GM23338 (cell line): ENCODE data around the gene THADA. TPM values are rescaled to one million over a fixed set of nuclear protein-coding genes. Genes with fewer than 3 reads are reported as not detected.

Experiments
- ATAC-seq: fragments of 200-7000 bp; cut with Tn5 transposase; 3 replicates; pipeline ENCODE4 v1.9.1; 2020
- DNase-seq: peaks from one replicate; pipeline ENCODE4 v3.0.0-alpha.2; 2015; ENCODE audit warnings: low spot score
- H2AFZ ChIP-seq: fragments of 200-600 bp; sonication (generic); 2 replicates; pipeline ENCODE4 v1.8.0; 2016; ENCODE audit warnings: antibody characterized with exemption, mild to moderate bottlenecking, moderate library complexity
- H3F3A ChIP-seq: fragments of 200-600 bp; sonication (generic); replicated peaks from 2 replicates; pipeline ENCODE4 v1.8.0; 2017; ENCODE audit warnings: antibody characterized with exemption, mixed run types, low read depth
- H3K27ac ChIP-seq: fragments of 200-600 bp; sonication (generic); 2 replicates; pipeline ENCODE4 v1.6.1; 2016; ENCODE audit warnings: low read depth
- H3K27me3 ChIP-seq: fragments of 200-600 bp; sonication (generic); 2 replicates; pipeline ENCODE4 v1.8.0; 2016; ENCODE audit warnings: mild to moderate bottlenecking, mixed run types, moderate library complexity; ENCODE audit not compliant: insufficient read depth
- H3K36me3 ChIP-seq: fragments of 200-600 bp; sonication (generic); 2 replicates; pipeline ENCODE4 v1.8.0; 2016; ENCODE audit warnings: mild to moderate bottlenecking; ENCODE audit not compliant: insufficient read depth
- H3K4me1 ChIP-seq: fragments of 200-600 bp; sonication (generic); 2 replicates; pipeline ENCODE4 v1.8.0; 2016; ENCODE audit warnings: mild to moderate bottlenecking, moderate library complexity; ENCODE audit not compliant: insufficient read depth
- H3K4me2 ChIP-seq: fragments of 200-600 bp; sonication (generic); 2 replicates; pipeline ENCODE4 v1.7.1; 2017; ENCODE audit warnings: mixed run types
- H3K4me3 ChIP-seq: fragments of 200-600 bp; sonication (generic); 2 replicates; pipeline ENCODE4 v1.6.1; 2016; ENCODE audit warnings: mixed run types
- H3K79me2 ChIP-seq: fragments of 200-600 bp; sonication (generic); replicated peaks from 2 replicates; pipeline ENCODE4 v1.8.0; 2017; ENCODE audit warnings: mild to moderate bottlenecking; ENCODE audit not compliant: insufficient read depth
- H3K9me2 ChIP-seq: fragments of 200-600 bp; sonication (generic); 2 replicates; pipeline ENCODE4 v1.8.0; 2017; ENCODE audit not compliant: insufficient read depth
- H4K20me1 ChIP-seq: fragments of 200-600 bp; sonication (generic); replicated peaks from 2 replicates; pipeline ENCODE4 v1.8.0; 2017; ENCODE audit warnings: mild to moderate bottlenecking; ENCODE audit not compliant: insufficient read depth
- H3K27ac Mint-ChIP-seq: 2 replicates; pipeline ENCODE4 v1.8.0; 2020; ENCODE audit warnings: inconsistent platforms, mild to moderate bottlenecking, moderate library complexity, mixed read lengths
- H3K27me3 Mint-ChIP-seq: 3 replicates; pipeline ENCODE4 v1.8.0; 2022; ENCODE audit warnings: low read depth, mild to moderate bottlenecking, moderate library complexity, mixed read lengths, inconsistent platforms; ENCODE audit not compliant: insufficient read depth, poor library complexity
- H3K36me3 Mint-ChIP-seq: 3 replicates; pipeline ENCODE4 v1.8.0; 2021; ENCODE audit warnings: low read depth, mild to moderate bottlenecking, inconsistent platforms, moderate library complexity, mixed read lengths
- H3K4me1 Mint-ChIP-seq: 3 replicates; pipeline ENCODE4 v1.8.0; 2020; ENCODE audit warnings: mild to moderate bottlenecking, inconsistent platforms, mixed read lengths
- H3K4me3 Mint-ChIP-seq: 3 replicates; pipeline ENCODE4 v1.8.0; 2021; ENCODE audit warnings: moderate library complexity, mild to moderate bottlenecking, inconsistent platforms, mixed read lengths
- H3K9me3 Mint-ChIP-seq: 3 replicates; pipeline ENCODE4 v1.8.0; 2020; ENCODE audit warnings: moderate library complexity, mild to moderate bottlenecking, inconsistent platforms, mixed read lengths
- EZH2phosphoT487 ChIP-seq: fragments of 200-600 bp; sonication (generic); IDR thresholded peaks from one replicate; pipeline ENCODE4 v1.8.1; 2018; ENCODE audit warnings: antibody characterized with exemption; ENCODE audit not compliant: unreplicated experiment
- NANOG ChIP-seq: IDR thresholded peaks from 2 replicates; pipeline ENCODE4 v1.6.1; 2016; ENCODE audit warnings: antibody characterized with exemption, borderline replicate concordance
- POLR2AphosphoS5 ChIP-seq: IDR thresholded peaks from 2 replicates; pipeline ENCODE4 v1.6.1; 2016; ENCODE audit warnings: antibody characterized with exemption, low read depth
- polyA plus RNA-seq: library from polyadenylated mRNA; unstranded; fragments of >200 nt; fragmentation: Nextera tagmentation; extraction: Ambion mirVana; gene quantifications from 2 replicates; pipeline ENCODE4 v1.2.1, GENCODE V29; 2016
- total RNA-seq: library from RNA; depleted of rRNA; stranded (reverse); fragments of >200 nt; shearing (Covaris generic); gene quantifications from 2 replicates; pipeline ENCODE4 v1.2.3, GENCODE V29; 2014
- TF ChIP-seq, protein P1 (sequence below): IDR thresholded peaks from one replicate; pipeline ENCODE4 v1.6.1; 2018; ENCODE audit warnings: antibody characterized with exemption; ENCODE audit not compliant: unreplicated experiment
- TF ChIP-seq, protein P2 (sequence below): fragments of 250-450 bp; sonication (Bioruptor Pico); IDR thresholded peaks from 2 replicates; pipeline ENCODE4 v1.5.0; 2020; ENCODE audit warnings: mild to moderate bottlenecking, moderate library complexity

Gene THADA
- total and polyA plus RNA-seq, 2 experiments from 2014 or later: 17.0 to 30.7 TPM

DNA sequence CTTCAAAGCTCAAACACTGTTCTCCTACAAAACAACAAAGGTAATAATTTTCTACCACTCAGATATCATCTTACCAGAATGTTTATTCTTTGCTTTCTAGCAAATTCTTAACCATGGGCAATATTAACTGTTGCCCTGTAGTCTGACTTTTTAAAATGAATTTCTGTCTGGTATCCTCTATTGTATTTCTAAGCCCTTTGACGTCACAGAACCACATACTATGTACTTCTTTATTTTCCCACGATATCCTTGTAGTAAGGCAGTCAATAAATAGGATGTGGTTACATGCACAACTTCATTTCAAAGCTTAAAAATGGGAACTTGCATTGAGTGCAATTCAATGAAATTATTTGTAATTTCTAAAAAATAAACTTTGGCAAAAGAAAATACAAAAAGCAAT lies 58.7 kb downstream of the THADA start:
- Mint-ChIP-seq H3K36me3 (peaks cover 7% of the 10 kb centered on the region; the same call in 2 of the 3 replicates), H3K27ac (no peak overlapping the region), H3K4me3 (no peak overlapping the region), H3K27me3 (no peaks in the 10 kb centered on the region), H3K9me3 (no peaks in the 10 kb centered on the region), H3K4me1 (no peaks in the 10 kb centered on the region)
- Histone ChIP-seq H3K4me3 (no peak overlapping the region), H3K4me2 (no peak overlapping the region), H3K27me3 (no peaks in the 10 kb centered on the region), H3K27ac (no peak overlapping the region), H3K36me3 (no peaks in the 10 kb centered on the region; the same call in 1 of the 2 replicates), H3K9me2 (no peaks in the 10 kb centered on the region), H3F3A (no peaks in the 10 kb centered on the region), H3K4me1 (no peaks in the 10 kb centered on the region), H4K20me1 (no peaks in the 10 kb centered on the region), H2AFZ (no peak overlapping the region), H3K79me2 (no peaks in the 10 kb centered on the region)
- TF ChIP-seq, protein P1, sequence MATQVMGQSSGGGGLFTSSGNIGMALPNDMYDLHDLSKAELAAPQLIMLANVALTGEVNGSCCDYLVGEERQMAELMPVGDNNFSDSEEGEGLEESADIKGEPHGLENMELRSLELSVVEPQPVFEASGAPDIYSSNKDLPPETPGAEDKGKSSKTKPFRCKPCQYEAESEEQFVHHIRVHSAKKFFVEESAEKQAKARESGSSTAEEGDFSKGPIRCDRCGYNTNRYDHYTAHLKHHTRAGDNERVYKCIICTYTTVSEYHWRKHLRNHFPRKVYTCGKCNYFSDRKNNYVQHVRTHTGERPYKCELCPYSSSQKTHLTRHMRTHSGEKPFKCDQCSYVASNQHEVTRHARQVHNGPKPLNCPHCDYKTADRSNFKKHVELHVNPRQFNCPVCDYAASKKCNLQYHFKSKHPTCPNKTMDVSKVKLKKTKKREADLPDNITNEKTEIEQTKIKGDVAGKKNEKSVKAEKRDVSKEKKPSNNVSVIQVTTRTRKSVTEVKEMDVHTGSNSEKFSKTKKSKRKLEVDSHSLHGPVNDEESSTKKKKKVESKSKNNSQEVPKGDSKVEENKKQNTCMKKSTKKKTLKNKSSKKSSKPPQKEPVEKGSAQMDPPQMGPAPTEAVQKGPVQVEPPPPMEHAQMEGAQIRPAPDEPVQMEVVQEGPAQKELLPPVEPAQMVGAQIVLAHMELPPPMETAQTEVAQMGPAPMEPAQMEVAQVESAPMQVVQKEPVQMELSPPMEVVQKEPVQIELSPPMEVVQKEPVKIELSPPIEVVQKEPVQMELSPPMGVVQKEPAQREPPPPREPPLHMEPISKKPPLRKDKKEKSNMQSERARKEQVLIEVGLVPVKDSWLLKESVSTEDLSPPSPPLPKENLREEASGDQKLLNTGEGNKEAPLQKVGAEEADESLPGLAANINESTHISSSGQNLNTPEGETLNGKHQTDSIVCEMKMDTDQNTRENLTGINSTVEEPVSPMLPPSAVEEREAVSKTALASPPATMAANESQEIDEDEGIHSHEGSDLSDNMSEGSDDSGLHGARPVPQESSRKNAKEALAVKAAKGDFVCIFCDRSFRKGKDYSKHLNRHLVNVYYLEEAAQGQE: no peak
- TF ChIP-seq, protein P2, sequence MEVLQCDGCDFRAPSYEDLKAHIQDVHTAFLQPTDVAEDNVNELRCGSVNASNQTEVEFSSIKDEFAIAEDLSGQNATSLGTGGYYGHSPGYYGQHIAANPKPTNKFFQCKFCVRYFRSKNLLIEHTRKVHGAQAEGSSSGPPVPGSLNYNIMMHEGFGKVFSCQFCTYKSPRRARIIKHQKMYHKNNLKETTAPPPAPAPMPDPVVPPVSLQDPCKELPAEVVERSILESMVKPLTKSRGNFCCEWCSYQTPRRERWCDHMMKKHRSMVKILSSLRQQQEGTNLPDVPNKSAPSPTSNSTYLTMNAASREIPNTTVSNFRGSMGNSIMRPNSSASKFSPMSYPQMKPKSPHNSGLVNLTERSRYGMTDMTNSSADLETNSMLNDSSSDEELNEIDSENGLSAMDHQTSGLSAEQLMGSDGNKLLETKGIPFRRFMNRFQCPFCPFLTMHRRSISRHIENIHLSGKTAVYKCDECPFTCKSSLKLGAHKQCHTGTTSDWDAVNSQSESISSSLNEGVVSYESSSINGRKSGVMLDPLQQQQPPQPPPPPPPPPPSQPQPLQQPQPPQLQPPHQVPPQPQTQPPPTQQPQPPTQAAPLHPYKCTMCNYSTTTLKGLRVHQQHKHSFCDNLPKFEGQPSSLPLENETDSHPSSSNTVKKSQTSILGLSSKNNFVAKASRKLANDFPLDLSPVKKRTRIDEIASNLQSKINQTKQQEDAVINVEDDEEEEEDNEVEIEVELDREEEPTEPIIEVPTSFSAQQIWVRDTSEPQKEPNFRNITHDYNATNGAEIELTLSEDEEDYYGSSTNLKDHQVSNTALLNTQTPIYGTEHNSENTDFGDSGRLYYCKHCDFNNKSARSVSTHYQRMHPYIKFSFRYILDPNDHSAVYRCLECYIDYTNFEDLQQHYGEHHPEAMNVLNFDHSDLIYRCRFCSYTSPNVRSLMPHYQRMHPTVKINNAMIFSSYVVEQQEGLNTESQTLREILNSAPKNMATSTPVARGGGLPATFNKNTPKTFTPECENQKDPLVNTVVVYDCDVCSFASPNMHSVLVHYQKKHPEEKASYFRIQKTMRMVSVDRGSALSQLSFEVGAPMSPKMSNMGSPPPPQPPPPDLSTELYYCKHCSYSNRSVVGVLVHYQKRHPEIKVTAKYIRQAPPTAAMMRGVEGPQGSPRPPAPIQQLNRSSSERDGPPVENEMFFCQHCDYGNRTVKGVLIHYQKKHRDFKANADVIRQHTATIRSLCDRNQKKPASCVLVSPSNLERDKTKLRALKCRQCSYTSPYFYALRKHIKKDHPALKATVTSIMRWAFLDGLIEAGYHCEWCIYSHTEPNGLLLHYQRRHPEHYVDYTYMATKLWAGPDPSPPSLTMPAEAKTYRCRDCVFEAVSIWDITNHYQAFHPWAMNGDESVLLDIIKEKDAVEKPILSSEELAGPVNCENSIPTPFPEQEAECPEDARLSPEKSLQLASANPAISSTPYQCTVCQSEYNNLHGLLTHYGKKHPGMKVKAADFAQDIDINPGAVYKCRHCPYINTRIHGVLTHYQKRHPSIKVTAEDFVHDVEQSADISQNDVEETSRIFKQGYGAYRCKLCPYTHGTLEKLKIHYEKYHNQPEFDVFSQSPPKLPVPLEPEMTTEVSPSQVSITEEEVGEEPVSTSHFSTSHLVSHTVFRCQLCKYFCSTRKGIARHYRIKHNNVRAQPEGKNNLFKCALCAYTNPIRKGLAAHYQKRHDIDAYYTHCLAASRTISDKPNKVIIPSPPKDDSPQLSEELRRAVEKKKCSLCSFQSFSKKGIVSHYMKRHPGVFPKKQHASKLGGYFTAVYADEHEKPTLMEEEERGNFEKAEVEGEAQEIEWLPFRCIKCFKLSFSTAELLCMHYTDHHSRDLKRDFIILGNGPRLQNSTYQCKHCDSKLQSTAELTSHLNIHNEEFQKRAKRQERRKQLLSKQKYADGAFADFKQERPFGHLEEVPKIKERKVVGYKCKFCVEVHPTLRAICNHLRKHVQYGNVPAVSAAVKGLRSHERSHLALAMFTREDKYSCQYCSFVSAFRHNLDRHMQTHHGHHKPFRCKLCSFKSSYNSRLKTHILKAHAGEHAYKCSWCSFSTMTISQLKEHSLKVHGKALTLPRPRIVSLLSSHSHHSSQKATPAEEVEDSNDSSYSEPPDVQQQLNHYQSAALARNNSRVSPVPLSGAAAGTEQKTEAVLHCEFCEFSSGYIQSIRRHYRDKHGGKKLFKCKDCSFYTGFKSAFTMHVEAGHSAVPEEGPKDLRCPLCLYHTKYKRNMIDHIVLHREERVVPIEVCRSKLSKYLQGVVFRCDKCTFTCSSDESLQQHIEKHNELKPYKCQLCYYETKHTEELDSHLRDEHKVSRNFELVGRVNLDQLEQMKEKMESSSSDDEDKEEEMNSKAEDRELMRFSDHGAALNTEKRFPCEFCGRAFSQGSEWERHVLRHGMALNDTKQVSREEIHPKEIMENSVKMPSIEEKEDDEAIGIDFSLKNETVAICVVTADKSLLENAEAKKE (CRISPR knock-in tag): no peak
- no peak for TF ChIP-seq NANOG
- TF ChIP-seq POLR2AphosphoS5: no peak
- no peak for TF ChIP-seq EZH2phosphoT487
- DNase-seq: no peak
- no peak for ATAC-seq
